Keratinocyte (primary cell): ENCODE results near the gene ATP5F1C.

ENCODE experiments used
- EZH2 ChIP-seq: IDR thresholded peaks from one replicate; pipeline ENCODE4 v1.6.1; 2012; ENCODE audit warnings: inconsistent platforms, mild to moderate bottlenecking, low read length, moderate library complexity
- TF ChIP-seq, protein P1 (sequence below), 3 experiments: IDR thresholded peaks in 1 of 3; conservative IDR thresholded peaks in 1 of 3; optimal IDR thresholded peaks in 1 of 3; 2 replicates in 2 of 3; 3 replicates in 1 of 3; pipeline versions ENCODE3 to v1.5.1; 2011; ENCODE audit warnings: low read length in 3 of 3, mild to moderate bottlenecking in 3 of 3, moderate library complexity in 2 of 3, control low read depth in 1 of 3, inconsistent platforms in 1 of 3; ENCODE audit not compliant: insufficient read depth in 2 of 3; ENCODE audit errors: extremely low read depth in 1 of 3

DNA sequence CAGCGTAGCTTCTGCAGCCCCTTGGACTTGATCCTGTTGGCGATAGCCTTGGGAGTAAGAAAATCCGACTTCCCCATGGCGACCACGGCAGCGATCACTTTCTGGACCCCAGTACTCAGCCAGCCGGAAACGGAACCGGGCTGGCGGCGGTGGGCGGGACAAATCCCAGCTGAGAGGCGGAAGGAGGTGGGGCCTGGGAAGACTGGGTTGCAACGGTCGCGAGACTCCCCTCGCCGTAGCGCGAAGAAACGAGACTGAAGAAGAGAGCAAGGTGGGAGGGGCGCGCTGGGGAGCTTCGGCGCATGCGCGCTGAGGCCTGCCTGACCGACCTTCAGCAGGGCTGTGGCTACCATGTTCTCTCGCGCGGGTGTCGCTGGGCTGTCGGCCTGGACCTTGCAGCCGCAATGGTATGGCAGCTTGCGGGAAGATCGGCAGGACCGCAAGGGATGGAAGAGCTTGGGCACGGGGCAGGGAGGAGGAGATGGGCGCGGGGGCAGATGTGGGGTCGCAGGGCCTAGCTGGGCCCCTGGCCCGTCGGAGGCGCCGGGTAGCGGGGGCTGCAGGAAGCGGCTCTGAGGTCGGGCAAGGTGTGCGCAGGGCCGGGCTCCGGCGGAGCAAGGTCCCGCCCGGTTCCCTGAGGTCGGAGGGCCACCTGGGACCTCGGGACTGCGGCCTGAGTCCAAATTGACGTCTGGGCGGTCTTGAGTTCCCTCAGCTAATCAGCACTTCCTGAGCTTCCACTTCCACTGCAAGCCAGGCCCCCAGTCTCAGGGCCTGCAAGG lies at the start of gene ATP5F1C, which contains the start of gene KIN:
- TF ChIP-seq, protein P1, sequence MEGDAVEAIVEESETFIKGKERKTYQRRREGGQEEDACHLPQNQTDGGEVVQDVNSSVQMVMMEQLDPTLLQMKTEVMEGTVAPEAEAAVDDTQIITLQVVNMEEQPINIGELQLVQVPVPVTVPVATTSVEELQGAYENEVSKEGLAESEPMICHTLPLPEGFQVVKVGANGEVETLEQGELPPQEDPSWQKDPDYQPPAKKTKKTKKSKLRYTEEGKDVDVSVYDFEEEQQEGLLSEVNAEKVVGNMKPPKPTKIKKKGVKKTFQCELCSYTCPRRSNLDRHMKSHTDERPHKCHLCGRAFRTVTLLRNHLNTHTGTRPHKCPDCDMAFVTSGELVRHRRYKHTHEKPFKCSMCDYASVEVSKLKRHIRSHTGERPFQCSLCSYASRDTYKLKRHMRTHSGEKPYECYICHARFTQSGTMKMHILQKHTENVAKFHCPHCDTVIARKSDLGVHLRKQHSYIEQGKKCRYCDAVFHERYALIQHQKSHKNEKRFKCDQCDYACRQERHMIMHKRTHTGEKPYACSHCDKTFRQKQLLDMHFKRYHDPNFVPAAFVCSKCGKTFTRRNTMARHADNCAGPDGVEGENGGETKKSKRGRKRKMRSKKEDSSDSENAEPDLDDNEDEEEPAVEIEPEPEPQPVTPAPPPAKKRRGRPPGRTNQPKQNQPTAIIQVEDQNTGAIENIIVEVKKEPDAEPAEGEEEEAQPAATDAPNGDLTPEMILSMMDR (optimal IDR thresholded peaks at IDR 0.05 in 1 of 3, IDR thresholded peaks at IDR 0.05 in 1 of 3, conservative IDR thresholded peaks at IDR 0.05 in 1 of 3; ENCODE audit: extremely low read depth in 1 of 3, insufficient read depth in 2 of 3, low read length in 3 of 3) = no peak
- TF ChIP-seq EZH2 = no peak
